Fibroblast of skin of left quadriceps (primary cell): Measurements from ENCODE around the gene THADA.
A peak's percentile ranks its signal among the peaks of the same experiment; 100 is the strongest.

Source experiments
- DNase-seq, 2 experiments: peaks; one replicate each; pipeline ENCODE4 v3.0.0-alpha.2; 2013; ENCODE audit warnings: low read depth in 2 of 2

Gene THADA

GRCh38 chr2:43509886-43510285 is 86.0 kb downstream of the THADA start:
- DNase-seq, result no peak

DNA sequence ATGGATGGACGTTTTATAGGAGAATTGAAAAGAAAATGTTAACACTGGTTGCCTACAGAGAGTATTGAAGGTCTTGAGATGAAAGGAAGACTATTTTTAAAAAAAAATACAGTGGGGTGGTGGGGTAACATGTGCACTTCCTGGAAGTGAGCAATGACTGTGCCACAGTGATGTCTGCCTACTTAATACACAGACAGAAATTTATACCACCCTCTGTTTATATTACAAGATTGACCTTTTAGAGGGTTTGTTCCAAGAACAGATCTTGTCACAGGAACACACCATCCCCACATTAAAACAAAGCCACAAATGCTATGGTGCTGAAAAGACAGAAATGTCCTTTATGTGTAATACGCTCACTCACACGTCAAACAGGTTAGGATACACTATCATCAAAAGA is 87.6 kb downstream of the THADA start:
- no peak for DNase-seq

DNA sequence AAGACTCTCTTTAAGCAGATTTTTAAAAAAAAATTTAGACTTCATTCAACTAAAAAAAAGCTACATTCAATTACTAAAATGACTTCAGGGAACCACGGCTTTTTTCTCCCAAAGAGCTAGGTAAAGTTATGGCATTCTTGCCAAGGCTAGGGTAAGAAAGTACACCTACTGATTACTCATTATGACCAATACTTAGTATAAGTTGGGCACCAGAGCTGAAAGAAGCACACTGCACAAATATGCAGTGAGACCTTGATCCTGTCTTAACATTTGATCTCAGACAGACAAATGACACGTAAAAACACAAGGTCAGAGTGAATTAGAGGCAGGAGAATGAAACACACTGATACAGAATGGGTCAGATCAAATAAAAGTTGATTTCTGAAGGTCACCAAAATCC is 88.7 kb downstream of the THADA start:
- no peak for DNase-seq

DNA sequence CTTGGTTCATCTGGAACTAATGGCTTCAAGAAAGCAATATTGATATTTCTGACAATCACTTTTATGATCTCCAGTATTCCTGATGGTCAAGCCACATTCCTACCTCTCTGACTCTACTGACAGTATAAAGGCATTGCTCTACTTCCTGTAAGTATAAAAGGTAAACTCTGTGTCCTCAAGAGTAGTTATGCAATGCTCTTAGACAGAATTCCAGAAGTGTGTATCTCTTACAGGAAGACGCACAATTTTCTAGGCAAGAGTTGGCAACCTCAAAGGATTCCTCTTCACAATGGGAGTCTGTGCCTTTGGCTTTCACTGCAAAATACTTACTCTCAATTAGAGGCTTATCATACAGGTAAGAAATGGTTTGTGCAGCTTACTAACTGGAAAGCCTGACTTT is 100.1 kb downstream of the THADA start:
- DNase-seq, result no peak

DNA sequence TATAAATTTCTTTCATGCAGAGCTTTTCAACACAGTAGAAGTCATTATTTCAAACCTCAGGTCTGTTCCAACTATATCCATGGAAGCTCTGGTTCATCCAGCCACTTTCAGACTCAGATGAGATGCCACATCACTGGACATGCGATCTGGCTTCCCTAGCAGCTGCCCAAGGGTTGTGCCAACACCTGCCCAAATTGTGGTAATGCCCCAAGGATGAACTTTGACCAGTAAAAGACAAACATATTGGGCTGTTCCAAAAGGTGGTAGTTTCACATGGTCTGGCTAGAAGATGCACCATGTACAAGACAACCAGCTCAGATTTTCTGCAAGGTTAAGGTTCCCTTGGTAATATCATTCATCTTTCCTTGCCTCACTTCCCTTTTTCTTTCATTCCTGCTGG is 101.9 kb downstream of the THADA start:
- DNase-seq, result no peak

- no peak for DNase-seq
These were observed 104.7 kb downstream of the THADA start for GRCh38 chr2:43491065-43491639.

DNA sequence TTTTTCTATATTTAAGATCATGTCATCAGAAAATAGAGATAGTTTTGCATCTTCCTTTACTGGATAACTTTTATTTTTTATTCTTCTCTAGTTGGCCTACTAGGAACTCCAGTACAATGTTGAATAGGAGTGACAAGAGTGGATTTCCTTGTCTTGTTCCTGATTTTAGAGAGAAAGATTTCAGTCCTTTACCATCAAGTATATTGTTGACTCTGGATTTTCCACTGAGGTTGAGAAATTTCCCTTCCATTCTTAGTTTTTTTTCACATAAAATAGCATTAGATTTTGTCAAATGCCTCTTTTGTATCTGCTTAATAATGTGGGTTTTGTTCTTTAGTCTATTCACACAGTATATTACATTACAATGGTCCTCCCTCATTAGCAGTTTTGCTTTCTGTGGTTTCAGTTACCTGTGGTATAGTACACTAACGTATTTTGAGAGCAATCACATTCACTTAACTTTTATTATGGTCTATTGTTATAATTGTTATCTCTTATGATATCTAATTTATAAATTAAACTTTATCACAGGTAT is 105.5 kb downstream of the THADA start:
- DNase-seq, result no peak

DNA sequence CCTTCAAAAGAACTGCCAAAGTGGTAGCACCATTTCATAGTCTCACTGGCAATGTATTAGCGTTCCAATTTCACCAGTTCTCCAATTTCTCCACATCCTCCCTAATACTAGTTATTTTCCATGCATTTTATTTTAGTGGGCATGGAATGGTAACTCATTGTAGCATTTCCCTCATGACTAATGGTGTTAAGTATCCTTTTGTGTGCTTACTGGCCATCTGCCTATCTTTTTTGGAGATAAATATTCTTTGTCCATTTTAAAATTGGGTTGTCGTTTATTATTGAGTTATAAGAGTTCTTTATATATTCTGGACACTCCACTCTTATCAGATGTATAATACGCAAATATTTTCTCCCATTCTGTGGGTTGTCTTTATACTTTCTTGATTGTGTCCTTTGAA is 107.1 kb downstream of the THADA start:
- DNase-seq, result no peak

DNA sequence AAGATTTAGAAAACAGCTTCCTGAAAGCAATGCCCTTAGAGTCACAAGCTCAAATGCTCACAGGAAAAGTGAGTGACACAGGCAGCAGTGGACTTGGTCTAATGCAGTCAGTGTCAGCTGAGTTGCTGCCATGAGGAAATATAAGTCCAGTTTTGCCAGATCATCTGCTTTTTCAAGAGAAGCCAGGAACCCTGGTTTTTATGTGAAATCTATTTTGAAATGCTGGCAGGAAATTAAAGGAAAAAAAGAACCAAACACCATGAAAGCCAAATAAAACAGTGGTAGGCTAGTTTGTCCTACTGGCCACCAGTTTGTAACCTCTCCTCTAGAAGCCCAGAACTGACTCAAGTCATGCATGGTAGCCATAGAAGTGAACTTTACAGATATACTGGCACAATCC is 109.2 kb downstream of the THADA start:
- no peak for DNase-seq

- peak; percentile 62 to 72 for DNase-seq
These were observed 111.4 kb downstream of the THADA start for GRCh38 chr2:43484323-43484930.

DNA sequence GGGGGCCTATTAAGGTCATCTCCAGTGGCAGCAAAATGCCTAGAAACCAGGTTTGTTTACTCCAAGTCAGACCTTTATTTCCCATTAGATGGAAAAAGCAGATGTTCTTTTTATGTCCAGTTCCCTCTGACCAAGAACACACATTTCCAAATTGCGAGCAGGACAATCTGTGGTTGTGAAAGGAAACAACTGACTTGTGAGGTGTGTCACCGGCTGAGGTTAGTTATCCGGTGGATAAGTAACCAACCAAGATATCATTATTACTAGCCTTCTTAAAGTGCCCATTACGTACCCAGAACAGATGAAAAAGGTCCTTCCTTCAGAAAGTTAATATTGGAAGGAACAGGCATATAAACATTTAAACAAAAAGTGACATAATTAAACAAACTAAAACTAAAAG is 112.9 kb downstream of the THADA start:
- no peak for DNase-seq

GRCh38 chr2:43481927-43482542 is 113.8 kb downstream of the THADA start:
- DNase-seq, result no peak

- no peak for DNase-seq
These were observed 115.0 kb downstream of the THADA start for GRCh38 chr2:43480874-43481273.

- no peak for DNase-seq
These were observed 117.3 kb downstream of the THADA start for GRCh38 chr2:43478412-43479086.

DNA sequence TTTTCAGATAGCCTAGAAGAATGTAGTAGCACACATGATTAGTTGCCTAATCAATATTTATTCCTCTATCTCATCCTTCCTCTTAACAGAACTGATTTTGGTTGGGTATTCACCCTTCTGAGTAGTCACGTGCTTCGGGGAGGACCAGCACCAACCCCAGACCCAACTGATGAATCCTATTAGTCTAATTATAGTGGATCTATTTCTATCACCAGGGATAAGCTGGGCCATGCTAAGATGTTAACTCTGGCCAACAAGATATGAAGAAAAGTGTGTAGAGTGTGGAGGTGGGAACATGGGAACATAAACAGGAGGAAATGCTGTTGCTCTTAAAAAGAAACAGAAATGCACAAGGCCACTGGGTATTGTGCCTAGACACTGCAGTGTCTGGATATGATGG is 119.9 kb downstream of the THADA start:
- no peak for DNase-seq

- DNase-seq, result no peak
These were observed 120.5 kb downstream of the THADA start for GRCh38 chr2:43475137-43475846.

DNA sequence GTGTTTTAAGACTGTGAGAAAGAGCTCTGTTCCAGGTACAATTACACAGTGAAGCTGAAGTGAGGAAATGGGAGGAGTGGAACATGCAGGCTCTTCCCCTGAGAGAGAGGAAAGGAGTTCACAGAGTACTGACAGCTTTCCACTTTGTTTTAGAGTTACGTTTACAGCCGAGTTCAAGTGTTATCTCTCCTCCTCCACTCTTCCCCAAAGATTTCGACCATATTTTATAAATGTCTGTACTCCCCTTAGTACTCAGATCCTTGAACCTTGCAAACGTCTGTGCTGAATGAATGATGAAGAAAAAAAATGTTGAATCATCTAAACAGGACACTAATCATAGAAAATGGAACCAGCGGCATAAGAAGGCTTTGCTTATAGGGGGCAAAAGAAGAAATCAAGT is 121.6 kb downstream of the THADA start:
- no peak for DNase-seq

DNA sequence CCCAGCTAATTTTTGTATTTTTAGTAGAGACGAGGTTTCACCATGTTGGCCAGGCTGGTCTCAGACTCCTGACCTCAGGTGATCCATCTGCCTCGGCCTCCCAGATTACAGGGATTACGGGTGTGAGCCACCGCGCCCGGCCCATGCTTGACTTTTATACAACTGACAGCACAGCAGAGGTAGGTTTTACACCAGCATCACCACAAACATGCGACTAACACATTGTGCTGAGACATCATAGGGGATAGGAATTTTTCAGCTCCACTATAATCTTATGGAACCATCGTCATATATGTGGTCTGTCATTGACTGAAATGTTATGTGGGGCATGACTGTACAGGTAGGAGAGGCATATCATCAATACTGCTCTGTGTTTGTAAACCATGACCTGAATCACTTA is 122.1 kb downstream of the THADA start:
- DNase-seq, result no peak

- no peak for DNase-seq
These were observed 123.2 kb downstream of the THADA start for GRCh38 chr2:43472527-43473194.

- no peak for DNase-seq
These were observed 126.1 kb downstream of the THADA start for GRCh38 chr2:43469713-43470112.

DNA sequence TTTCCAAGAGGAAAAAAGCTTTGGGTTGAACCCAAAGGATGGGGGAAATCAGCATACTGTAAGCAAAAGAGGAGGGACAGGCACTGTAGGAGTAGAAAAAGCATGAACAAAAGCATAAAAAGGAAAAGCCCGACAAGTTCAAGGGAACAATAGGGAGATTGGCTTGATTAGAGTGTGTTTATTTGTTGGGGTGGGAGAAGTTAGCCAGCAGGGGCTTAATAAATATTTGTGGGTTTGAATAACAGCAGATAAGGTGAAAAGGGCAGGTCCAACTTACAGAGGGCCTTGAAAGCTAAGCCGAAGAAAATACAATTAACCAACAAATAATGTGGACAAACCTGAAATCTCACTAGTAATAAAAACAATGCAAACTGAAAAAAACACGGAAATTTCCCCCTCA is 126.7 kb downstream of the THADA start:
- no peak for DNase-seq

DNA sequence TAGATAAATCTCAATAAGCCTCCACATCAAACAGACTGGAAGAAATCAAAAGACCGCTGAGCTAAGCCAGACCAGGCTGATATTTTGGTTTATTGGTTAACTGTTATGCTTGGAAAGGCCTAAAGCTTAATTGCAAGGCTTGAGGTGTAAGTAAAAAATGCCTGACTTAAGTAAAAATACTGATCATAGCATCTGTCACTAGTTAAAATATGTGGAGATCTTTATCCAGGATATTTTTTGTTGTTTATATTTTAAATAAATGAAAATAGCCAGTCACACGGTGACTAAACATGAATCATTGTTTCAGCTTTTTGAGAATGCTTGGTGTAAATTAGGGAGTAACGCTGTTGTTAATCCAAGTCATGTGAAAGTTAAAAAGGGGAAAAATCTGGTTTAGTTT is 127.9 kb downstream of the THADA start:
- DNase-seq, result peak; percentile 80 to 81
